ENCODE data around the gene ZNF33B.
"Not testable (repeated sequence)": the region's sequence is repeated elsewhere in the genome, so short reads cannot be mapped to it uniquely, and the experiment has no call there.

The ZNF33B gene

DNA sequence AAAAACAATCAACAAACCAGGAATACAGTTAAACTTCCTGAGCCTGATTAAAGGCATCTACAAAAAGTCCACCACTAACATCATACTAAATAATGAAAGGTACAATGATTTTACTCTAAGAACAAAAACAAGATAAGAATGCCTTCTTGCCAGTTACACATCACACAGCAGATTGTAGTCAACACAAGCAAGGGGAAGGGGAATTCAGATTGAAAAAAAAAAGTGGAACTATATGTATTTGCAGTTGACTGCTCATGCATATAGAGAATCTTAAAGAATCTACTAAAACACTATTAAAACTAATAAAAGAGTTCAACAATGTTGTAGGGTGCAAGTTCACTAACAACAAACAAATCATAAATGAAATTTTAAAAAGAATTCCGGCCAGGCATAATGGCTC lies 28.5 kb downstream of the ZNF33B start:
- no peak for DNase-seq

DNA sequence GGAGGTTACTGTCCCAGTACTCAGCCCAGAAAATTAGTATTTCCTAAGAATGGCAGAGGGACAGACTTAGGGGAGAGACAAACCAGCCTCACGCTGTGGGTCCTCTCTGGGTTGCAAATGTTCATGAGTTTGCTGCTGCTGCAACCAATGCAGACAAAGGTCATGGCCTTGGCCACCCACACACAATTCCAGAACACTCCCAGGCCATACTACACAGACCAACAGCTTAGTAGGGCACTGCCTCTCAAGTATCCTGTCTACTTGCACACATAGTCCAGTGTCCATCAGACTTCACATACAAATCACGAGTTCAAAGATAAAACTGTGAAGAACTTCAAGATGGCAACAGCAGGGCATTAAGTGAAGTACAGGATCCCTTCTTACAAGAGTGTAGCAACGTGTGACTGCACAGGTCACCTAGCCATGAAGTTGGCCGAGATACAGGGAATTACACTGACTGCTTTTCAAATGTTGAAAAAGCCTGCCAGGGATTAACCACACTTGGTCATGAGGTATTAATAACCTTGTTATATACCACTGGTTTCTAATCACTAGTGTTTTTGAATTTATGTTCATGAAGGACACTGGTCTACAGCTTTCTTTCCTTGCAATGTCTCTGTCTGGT lies 40.0 kb downstream of the ZNF33B start:
- no peak for DNase-seq

DNA sequence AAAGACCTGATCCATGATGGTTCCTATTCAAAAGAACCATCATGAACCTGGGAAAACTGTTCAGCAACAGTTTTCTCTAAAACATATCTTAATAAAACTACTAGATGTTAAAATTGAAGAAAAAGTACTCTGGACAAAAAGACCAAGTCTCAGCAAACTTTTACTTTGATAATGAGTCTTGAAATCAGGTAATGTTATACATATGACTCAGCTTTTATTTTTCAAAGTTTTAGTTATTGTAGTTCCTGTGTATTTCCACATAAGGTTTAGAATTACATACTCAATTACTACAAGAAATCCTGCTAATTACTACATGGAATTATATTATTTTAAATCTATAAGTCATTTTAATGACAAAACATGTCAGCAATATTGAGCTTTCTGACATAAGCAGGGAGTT lies 42.2 kb downstream of the ZNF33B start:
- DNase-seq: no peak

DNA sequence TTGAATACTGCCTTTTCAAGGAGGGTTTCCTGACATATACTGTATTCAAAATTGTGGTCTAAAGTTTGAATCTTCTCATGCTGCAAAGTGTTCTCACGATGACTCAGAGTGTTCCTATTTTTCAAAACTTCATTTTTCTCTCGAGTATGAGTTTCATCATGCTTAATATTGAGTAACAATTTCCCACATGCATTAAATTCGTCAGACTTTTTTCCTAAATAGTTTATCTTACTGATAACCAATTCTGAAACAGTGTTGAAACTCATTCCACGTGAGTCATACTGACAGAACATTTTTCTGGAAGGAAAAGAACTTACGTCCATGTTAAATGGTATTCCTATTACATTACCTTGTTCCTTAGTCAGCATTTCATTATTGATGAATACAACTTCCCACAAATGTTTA lies 44.1 kb downstream of the ZNF33B start:
- no peak for DNase-seq

DNA sequence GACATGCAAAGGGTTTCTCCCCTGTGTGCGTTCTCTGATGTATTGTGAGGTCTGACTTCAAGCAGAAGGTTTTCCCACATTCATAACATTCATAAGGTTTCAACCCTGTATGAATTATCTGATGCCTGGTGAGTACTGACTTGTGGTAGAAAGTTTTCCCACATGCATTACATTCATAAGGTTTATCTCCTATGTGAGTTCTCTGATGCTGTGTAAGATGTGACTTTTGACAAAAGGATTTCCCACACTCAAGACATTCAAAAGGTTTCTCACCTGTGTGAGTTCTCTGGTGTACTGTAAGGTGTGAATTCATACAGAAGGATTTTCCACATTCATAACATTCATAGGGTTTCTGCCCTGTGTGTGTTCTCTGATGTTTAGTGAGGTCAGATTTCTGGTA lies 45.1 kb downstream of the ZNF33B start:
- no peak for DNase-seq

DNA sequence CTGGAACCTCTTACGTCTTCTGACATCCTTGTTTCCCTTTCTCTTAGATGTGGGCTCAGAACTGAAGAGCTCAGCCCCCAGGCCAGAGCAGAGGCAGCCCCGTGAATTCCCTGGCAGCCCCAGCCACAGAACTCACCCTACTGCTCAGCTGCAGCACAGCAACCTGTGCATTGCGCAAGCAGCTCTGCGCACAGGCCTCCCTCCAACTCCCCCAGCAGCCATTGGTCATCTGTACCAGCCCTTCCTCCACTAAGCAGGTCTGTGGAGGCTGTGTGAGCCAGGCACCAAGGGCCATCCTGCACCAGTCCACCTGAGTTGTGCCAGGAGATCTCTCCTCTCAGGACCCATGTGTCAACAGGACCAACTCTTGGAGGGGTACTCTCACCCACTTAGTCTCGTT lies 54.5 kb downstream of the ZNF33B start:
- no peak for DNase-seq

DNA sequence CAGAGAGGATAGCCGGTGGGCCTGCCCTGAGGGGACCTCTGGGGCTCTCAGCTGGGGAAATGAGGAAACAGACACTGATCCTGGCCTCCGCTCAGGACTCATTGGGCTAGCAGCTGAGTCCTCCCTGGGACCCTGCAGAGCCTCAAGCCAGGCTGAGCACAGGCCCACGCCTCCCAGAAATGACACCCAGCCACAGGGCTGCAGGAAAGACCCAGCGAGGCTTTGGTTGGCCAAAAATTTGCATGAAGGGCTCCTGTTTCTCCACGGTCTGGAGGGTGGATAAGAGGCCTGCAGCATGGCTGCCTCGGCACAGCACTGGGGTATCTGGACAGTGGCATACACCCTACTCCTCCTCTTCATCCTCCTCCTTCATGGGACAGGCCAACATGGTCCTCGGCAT lies 60.4 kb downstream of the ZNF33B start:
- DNase-seq: no peak

DNA sequence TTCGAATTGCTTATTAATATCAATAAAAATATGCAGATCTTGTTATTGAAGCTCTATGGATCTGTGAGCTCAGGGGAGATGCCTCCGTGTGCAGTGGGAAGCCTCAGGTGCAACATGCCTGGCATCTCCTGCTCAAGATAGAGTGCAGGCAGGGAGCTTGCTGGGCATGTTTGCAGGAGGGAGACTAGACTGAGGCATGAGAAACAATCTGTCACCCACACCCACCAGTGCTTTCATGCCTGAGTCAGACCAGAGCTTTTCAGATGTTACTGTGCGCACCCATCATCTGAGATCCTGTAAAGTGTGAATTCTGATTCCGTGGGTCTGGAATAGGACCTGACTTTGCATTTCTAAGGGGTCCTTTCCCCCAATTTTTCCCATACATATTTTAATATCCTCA lies 62.0 kb downstream of the ZNF33B start:
- DNase-seq: no peak

DNA sequence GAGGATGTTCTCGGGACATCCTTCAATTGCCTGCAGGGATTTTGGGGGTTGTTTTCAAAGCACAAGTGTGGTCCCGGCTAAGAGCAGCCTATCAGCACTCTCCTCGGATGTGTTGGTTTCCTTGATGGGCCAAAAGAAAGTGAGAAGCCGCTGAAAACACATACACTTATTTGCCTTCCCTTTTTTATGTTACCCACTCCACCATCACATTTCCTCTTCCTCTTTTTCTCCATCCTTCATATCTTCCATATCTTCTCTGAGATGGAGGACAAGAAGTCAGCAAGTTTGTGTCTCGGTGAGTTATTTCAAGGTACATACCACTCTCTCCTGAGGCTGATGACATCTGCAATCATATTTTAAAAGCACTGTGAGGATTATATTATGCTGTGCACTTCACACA lies 64.0 kb downstream of the ZNF33B start:
- DNase-seq: no peak

DNA sequence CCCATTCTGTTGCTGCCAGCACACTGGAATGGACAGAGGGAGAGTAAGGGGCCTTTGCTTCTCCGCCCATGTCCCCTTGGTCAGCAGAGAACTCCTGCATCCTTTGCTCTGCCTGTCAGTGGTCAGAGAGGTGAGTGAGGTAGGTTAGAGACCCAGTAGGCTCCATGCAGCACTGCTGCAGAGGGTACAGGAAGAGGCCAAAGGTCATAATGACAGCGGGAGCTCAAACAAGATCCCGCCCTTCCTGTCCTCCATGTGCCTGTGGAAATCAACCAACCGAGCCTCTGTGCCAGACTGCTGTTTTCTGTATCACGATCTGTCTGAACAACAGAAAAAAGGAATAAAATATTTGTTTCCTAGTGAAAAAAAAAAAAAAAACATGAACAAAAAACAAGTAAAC lies 81.4 kb downstream of the ZNF33B start:
- DNase-seq: no peak

DNA sequence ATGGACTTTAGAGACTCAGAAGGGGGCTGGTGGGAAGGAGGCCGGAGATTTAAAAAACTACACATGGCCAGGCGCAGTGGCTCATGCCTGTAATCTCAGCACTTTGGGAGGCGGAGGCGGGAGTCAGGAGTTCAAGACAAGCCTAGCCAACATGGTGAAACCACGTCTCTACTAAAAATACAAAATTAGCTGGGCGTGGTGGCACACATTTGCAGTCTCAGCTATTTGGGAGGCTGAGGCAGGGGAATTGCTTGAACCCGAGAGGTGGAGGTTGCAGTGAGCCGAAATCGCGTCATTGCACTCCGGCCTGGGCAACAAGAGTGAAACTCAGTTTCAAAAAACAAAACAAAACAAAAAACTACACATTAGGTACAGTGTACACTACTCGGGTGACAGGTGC lies 84.8 kb downstream of the ZNF33B start:
- not testable (repeated sequence) for DNase-seq

DNA sequence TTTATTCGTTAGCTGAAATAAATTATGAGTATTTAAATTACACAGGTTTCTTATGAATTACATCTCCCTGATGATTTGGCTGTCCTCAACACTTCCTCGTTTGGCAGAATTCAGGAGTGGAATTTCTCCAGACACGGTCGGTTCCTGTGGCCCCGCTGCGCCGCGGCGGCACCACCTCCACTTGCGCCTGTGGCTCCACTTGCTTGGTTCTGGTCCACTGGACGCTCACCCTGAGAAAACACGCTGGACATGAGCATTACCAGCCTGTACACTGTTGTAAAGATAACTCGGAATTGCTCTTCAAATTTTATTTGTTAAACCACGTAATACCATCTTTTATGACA lies 85.3 kb downstream of the ZNF33B start:
- no peak for DNase-seq

DNA sequence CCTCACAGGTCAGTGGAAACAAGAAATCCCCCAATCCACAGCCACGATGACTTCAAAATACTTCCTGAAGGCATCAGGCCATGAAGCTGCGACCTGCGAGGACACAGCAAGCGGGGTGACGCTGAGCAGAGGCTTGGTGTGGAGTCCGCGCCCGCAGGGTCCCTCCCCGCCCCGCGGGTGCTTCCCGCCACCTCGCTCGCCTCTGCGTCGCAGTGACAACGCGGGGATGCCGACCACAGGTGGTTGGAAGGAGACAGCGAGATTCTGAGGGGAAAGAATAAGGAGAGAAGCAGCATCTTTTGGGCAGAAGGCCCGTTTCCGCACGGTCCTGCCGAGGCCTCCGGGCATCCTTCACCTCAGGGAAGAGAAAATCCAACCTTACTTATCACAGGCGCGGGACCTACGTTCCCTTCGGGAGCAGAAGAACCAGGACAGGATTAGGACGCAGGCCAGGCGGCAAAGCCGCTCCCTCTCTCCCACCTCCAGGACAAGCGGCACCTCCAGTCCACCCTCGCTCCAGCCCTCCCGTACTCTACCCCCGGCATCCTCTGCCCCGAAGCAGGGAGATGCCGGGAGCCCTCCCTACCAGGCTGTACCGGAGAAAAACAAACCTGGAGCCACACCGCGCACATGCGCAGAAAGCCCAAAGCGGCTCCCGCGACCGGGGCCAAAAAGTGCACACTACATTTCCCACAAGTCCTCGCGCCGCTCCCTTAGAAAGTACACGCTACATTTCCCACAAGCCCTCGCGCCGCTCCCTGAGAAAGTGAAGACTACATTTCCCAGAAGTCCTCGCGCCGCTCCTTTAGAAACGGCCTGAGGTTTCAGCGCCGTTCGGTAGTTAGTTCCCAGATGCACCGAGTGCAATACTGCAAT lies 85.9 kb downstream of the ZNF33B start:
- peak; percentile 78 to 85 for DNase-seq

DNA sequence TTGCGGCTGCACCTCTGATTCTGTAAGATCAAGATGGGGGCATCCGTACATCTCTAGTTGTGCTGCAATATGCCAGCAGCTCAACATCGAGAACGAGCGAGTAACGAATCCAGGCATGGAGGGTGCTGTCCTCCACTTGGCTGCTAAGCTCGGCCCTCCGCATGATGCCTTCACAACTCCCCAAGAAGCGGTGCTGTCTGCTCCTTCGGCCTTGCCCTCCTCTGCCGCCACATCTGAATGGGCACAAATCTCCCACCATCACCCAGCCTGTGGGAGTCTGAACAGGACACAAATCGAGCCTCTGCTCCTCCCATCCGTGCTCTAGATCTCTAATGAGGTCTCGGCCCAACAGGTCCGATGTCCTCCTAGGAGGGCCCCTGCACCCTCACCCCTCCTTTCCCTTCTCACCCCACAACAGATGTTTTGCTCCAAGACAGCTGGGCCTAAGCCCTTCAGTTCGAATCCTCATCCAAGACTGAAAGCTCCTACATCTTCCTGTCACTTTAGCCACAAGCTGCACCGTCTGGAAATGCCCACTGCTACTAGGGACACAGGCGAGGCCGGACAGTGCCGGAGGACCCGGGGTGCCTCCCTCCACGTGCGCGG lies 86.7 kb downstream of the ZNF33B start:
- DNase-seq: peak in 1 of 2 experiments; percentile 2

DNA sequence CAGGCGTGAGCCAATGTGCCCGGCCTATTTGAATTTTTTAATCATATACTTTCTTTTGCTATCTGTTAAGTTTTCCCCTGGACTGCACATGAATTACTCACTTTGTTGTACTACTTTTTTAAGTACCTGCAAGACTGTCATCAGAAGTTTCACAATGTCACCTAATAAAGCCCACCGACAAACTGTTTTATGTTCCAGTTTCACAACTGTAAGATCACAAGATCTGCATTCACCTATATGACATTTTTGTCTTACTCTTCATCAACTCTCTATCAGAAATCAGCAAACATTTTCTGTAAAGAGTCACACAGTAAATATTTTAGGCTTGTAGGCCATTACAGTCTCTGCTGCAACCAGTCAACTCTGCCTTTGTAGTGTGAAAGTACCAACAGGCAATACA lies 88.5 kb downstream of the ZNF33B start:
- DNase-seq: no peak

DNA sequence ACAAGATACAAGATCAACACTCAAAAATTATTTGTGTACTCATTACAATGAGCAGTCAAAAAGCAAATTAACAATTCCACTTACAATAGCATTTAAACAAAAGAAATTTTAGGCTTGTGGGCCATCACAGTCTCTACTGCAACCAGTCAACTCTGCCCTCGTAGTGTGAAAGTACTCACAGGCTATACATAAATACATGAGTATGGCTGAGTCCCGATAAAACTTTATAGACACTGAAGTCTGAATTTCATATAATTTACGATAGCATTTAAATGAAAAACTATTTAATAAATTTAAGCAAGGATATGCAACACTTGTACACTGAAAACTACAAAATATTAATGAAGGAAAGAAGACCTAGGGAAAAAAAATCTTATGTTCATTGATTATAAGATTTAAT lies 90.1 kb downstream of the ZNF33B start:
- DNase-seq: no peak

DNA sequence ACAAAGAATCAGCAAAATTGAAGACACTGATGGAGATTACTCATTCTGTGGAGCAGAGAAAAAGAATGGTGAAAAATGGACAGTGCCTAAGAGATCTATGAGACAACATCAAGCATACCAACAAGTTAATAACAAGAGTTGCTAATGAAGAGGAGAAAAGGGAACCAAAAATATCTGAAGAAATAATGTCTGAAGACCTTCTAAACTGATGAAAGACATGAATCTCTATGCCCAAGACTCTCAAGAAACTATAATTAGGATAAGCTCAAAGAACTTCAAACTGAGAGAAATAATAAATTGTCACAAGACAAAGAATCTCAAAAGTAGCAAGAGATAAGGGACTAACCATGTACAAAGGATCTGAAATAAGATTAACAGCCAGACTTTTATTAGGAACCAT lies 93.4 kb downstream of the ZNF33B start:
- no peak for DNase-seq

DNA sequence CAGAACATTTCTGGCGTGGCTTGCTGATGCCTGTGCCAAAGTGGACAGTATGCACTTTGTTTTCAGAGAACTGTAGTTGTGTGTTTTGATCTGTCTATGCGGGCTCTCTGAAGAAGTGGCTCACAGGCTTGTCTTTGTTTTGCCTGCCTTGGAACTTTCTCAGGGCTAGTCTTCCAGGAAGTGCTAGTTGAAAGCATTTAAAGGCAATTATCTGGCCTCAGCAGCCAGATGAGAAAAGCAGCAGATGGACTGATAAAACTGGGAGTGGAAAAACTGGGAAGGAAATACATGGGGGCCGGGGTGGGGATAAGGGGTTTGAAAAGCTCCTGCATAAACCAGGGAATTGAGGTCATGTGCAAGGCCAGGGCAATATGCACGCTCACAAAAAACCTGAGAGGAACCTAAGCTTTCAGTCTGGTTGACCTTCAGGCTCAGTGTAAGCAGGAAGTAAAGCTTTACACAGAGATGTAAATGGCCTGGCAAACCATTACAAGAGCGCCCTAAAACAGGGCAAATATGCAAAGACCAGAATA lies 94.5 kb downstream of the ZNF33B start:
- no peak for DNase-seq
